Muscle layer of duodenum (tissue), 2 donors: ENCODE measurements around the gene POLN.

Experiments
- H3K27ac ChIP-seq: one replicate; pipeline ENCODE4 v1.7.0; 2013; ENCODE audit warnings: mild to moderate bottlenecking, low read length
- H3K27me3 ChIP-seq: one replicate; pipeline ENCODE4 v1.7.0; 2013; ENCODE audit warnings: low read depth, mild to moderate bottlenecking, control low read depth, low read length
- H3K36me3 ChIP-seq, 2 donors: one replicate each; pipeline ENCODE4 v1.7.0; 2013; ENCODE audit warnings: low read length in 2 of 2, control low read depth in 1 of 2, mild to moderate bottlenecking in 1 of 2; ENCODE audit not compliant: insufficient read depth in 2 of 2, control insufficient read depth in 1 of 2
- H3K4me1 ChIP-seq, 2 donors: one replicate each; pipeline ENCODE4 v1.7.0; 2013; ENCODE audit warnings: low read length in 2 of 2, mild to moderate bottlenecking in 2 of 2, control low read depth in 1 of 2, moderate library complexity in 1 of 2; ENCODE audit not compliant: insufficient read depth in 2 of 2, control insufficient read depth in 1 of 2
- H3K4me3 ChIP-seq, 2 donors: one replicate each; pipeline ENCODE4 v1.7.0; 2013; ENCODE audit warnings: low read length in 2 of 2, low read depth in 1 of 2, mild to moderate bottlenecking in 1 of 2
- H3K9me3 ChIP-seq, 2 donors: one replicate each; pipeline ENCODE4 v1.7.0; 2013; ENCODE audit warnings: low read length in 2 of 2, control low read depth in 1 of 2, mild to moderate bottlenecking in 1 of 2; ENCODE audit not compliant: control insufficient read depth in 1 of 2
- donor health status: healthy.

Gene POLN

GRCh38 chr4:2267320-2267811 is 25.4 kb upstream of the POLN start:
- H3K9me3 ChIP-seq: no peaks in the 10 kb centered on the region
- no peak overlapping the region for H3K4me3 ChIP-seq
- no peak overlapping the region for H3K27ac ChIP-seq
- peaks cover 0 to 5% of the 10 kb centered on the region in 2 donors for H3K36me3 ChIP-seq
- no peaks in the 10 kb centered on the region for H3K27me3 ChIP-seq
- H3K4me1 ChIP-seq: peaks cover 0 to 35% of the 10 kb centered on the region in 2 donors

DNA sequence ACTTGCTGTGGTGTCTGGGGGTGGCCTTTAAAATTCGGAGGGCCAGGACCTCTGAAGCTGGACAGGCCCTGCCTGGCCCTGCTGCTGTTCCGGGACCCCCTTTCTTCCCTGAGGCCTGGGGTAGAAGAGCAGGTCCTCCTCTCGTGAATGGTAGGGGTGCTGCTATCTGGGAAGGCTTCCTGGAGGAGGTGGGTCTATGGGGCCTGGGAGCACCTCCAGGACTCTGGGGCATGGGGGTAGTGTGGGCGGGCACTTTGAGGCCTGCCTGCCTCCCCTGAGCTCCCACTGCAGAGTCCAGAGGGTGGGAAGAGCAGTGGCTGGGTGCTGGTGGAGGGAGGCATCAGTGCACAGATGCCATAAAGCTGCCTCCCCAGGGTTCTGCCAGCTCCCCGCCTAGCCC is 24.9 kb upstream of the POLN start:
- no peak overlapping the region for H3K27ac ChIP-seq
- no peaks in the 10 kb centered on the region for H3K9me3 ChIP-seq
- peaks cover 0 to 5% of the 10 kb centered on the region in 2 donors for H3K36me3 ChIP-seq
- no peak overlapping the region for H3K4me3 ChIP-seq
- no peaks in the 10 kb centered on the region for H3K27me3 ChIP-seq
- peaks cover 0 to 35% of the 10 kb centered on the region in 2 donors for H3K4me1 ChIP-seq

DNA sequence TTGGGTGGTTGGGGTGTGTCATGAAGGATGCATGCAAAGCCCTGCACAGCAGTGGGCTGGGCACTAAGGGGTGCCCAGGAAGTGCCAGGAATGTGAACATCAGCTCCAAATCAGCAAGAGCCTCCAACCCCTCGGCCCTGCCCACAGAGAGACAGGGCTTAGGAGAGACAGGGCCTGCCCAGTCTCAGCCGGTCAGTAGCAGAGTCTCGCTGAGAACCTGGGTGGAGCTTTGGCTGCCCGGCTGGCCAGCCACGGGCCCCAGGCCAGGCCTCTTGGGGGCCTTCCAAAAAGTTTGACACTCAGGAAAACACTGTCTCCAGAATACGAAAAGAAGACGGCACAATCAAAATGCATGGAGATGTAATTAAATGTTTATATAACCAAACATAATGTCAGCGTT is 24.3 kb upstream of the POLN start:
- Histone ChIP-seq H3K4me3 (no peak overlapping the region), H3K36me3 (peaks cover 0 to 5% of the 10 kb centered on the region in 2 donors), H3K9me3 (no peaks in the 10 kb centered on the region), H3K27me3 (no peaks in the 10 kb centered on the region), H3K27ac (no peak overlapping the region), H3K4me1 (peaks cover 0 to 35% of the 10 kb centered on the region in 2 donors)

DNA sequence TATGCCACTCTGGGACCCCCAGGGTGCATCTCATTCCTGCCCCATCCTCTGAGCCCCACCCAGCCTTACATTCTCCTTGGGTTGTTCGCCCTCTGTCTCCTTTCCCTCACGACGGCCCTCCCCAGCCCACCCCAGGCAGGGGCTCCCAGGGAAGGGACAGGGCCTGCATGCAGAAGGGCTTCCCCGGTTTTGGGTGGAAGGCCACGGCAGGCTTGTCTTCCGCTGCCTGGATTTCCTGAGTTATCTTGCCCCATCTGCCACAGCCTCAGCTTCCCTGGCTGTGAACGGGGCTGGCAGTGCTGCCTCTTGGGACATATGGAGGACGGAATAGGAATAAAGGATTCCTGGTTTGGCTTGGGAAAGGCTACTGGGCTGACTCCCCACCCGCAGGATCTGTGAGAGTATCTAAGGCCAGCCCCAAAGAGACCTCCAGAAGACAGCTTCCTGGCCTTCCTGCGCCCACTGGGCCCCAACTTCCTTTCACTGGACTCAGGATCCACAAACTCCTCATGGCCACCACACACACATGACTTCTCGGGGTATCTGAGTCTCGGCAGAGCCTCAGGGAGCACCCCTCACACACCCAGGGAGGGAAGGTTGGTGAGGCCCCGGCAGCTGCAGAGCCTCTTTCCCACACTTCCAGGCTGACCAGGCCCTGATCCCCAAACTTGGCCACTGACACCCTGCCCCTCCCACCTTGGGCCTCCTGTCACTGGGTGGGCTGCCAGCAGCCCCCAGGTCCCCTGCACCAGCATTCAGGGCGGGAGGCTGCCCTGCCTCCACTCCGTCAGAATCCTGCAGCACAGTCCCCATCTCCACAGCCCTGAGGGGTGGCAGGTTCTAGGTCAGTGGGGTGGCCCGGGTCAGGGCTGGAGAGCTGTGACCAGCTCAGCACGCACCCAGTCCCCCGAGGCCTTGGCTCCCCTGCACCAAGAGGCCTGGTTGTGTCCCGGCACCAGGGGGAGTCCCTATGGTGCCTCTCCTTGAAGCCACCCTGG is 23.5 kb upstream of the POLN start:
- H3K27me3 ChIP-seq: no peaks in the 10 kb centered on the region
- H3K4me3 ChIP-seq: no peak overlapping the region
- peaks cover 0 to under 1% of the 10 kb centered on the region in 2 donors for H3K36me3 ChIP-seq
- peaks cover under 1 to 42% of the 10 kb centered on the region in 2 donors for H3K4me1 ChIP-seq
- no peaks in the 10 kb centered on the region for H3K9me3 ChIP-seq
- H3K27ac ChIP-seq: no peak overlapping the region

DNA sequence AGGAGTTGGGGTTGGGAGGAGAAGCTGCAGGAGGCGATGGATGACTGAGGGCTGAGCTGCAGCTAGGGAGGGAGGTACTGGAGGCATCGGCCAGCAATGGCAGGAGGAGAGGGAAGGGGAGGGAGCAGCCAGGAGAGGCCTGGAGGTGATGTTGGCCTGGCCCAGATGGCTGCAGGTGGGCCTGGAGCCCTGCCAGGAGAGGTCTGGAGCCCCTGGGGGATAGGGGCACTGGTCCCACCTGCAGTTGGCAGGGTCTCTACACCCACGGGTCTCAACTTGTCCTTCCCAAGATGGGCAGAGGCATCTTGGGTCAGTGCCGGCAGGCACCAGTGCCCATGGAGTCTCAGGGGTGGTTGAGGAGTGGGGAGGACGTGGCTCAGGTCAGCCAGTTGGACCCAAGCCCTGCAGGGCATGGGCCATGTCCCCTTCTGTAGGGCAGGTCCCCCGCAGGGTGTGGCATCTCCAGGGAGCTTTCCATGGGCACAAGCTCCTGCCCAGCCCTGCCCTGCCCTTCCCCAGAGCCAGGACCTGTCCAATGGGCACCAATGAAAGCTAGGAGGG is 22.6 kb upstream of the POLN start:
- H3K4me1 ChIP-seq: peaks cover 9 to 51% of the 10 kb centered on the region in 2 donors
- no peaks in the 10 kb centered on the region for H3K36me3 ChIP-seq
- no peaks in the 10 kb centered on the region for H3K9me3 ChIP-seq
- no peaks in the 10 kb centered on the region for H3K27me3 ChIP-seq
- H3K4me3 ChIP-seq: no peak overlapping the region
- H3K27ac ChIP-seq: no peak overlapping the region

DNA sequence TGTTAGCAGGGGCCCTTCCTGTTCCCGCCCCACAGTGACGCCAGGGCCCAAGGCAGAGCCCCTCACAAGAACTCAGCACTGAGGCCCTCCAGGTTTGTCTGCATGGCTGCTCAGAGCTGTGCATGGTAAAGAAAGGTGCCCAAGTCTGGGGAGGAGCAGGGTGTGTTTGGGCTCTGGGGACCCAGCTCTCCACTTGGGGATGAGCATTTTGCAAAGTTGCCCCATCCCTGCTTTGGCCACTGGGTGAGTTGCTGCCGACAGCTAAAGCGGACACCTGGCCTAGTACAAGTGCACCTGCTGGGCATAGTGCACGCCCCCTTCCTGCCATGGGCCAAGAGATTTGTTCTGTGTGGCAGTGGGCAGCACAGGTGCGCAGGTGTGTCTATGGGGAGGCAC is 22.0 kb upstream of the POLN start:
- Histone ChIP-seq H3K4me1 (peaks cover 9 to 57% of the 10 kb centered on the region in 2 donors), H3K4me3 (no peak overlapping the region), H3K27ac (no peak overlapping the region), H3K9me3 (no peaks in the 10 kb centered on the region), H3K36me3 (no peaks in the 10 kb centered on the region), H3K27me3 (no peaks in the 10 kb centered on the region)

- H3K27me3 ChIP-seq: no peaks in the 10 kb centered on the region
- H3K9me3 ChIP-seq: no peaks in the 10 kb centered on the region
- H3K36me3 ChIP-seq: no peaks in the 10 kb centered on the region
- H3K27ac ChIP-seq: peak overlapping the region; percentile 51
- H3K4me1 ChIP-seq: peaks cover 9 to 67% of the 10 kb centered on the region in 2 donors
- H3K4me3 ChIP-seq: peak overlapping the region; percentile 48 to 77
Observed at GRCh38 chr4:2262944-2263250, 21.0 kb upstream of the POLN start.

DNA sequence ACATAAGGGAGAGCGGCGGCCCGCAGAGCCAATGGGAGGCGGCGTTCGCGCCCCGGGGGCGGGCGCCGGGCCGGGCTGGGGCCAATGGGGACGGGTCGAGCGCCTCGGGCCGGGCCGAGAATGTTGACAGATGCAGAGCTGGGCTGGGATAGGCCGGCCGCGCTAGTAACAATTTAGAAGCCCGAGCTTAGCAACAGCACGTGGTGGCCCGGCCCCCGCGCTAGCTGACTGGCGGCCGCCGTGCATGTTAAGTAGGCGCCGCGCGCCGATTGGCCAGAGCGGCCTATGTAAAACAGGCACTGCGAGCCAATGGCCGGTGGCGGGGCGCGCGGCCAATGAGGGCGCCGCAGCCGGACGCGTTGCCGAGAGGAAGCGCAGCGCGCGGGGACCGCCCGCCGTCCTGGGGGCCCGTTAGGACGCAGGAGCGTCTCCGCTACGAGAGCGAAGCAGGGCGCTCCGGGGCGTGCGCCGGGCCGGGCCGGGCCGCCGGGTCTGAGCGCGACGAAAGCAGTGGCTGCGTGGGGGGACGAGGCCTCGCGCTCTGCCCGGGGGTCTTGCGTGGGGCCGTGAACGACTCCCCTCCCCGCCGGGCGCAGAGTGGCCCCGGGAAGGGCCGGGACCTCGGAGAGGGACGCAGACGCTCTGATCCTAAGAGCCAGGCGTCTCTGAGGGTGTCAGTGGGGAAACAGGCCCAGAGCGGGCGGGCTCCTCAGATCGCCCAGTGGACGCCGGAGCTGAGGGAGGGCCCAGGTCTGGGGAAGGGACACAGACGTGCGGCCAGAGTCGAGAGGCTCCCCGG is 20.4 kb upstream of the POLN start:
- H3K27me3 ChIP-seq: no peaks in the 10 kb centered on the region
- H3K4me1 ChIP-seq: peaks cover 10 to 73% of the 10 kb centered on the region in 2 donors
- H3K36me3 ChIP-seq: no peaks in the 10 kb centered on the region
- peak overlapping the region; percentile 48 to 89 for H3K4me3 ChIP-seq
- H3K27ac ChIP-seq: peak overlapping the region; percentile 51
- H3K9me3 ChIP-seq: no peaks in the 10 kb centered on the region

DNA sequence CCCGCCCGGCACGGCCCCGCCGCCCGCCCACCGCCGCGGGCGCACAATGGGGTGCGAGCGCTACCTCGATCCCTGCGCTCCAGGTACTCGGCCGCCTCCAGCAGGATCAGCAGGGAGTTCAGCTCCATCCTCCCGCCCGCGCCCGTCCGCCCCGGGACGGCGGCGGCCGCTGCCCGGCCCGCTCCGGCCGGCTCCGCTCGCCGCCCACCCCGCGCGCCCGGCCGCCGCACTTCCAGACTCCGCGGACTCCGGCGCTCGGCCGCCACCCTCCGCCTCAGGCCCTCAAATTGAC is 19.9 kb upstream of the POLN start, which contains the start of gene MXD4:
MXD4 (minus strand) TSS at position 257 of the 292 bp plus-strand sequence; CDS start at position 128, 129 bp downstream.
- peaks cover 15 to 74% of the 10 kb centered on the region in 2 donors for H3K4me1 ChIP-seq
- no peaks in the 10 kb centered on the region for H3K9me3 ChIP-seq
- peak within 1 kb of the TSS; percentile 51 for H3K27ac ChIP-seq
- H3K36me3 ChIP-seq: no peaks in the 10 kb centered on the region
- peak within 1 kb of the TSS; percentile 63 to 89 for H3K4me3 ChIP-seq
- no peaks in the 10 kb centered on the region for H3K27me3 ChIP-seq

DNA sequence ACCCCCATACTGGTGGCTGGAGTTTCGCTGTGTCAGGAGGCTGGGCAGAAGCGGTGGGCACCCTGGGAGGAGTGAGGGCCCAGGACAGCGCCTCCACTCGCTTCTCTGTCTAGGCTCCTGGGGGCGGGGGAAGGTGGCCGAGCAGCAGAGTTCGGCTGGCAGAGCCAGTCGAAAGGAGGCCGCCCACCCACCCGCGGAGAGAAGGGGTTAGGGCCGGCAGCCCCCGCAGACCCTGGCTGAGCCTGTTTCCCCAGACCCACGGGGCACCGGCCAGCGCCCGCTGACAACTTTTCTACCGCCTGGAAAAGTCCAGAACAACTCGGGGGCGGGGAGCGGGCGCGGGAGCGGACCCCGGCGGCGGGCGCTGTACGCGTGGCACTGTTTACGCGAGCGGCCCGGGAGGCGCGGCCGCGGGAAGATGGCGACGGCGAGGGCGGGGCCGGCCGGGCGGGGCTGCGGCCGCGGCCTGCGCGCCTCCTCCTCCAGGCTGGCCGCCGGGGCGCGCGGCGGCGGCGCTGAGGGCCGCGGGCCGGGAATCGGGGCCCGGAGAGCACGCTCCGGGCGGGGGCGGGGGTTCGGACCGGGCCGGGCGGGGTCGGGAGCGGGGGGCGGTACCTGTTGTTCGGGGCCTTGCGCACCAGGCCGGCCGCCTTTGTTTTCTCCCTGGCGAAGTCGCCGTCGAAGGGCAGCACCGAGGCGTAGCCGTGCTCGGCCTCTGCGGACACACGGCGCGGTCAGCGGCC is 19.4 kb upstream of the POLN start:
- Histone ChIP-seq H3K27ac (no peak overlapping the region), H3K4me3 (peak overlapping the region; percentile 63 to 89), H3K4me1 (peaks cover 15 to 75% of the 10 kb centered on the region in 2 donors)

More for the DNA sequence above, 19.4 kb upstream of the POLN start:
- Histone ChIP-seq H3K27me3 (no peaks in the 10 kb centered on the region), H3K36me3 (no peaks in the 10 kb centered on the region), H3K9me3 (no peaks in the 10 kb centered on the region)
